GM20000 (cell line): ENCODE results near the gene CHD2.
A peak's percentile ranks its signal among the peaks of the same experiment; 100 is the strongest.

Experiments
- DNase-seq: peaks from one replicate; pipeline ENCODE4 v3.0.0; 2012; ENCODE audit warnings: low spot score
- TF ChIP-seq, protein P1 (sequence below): IDR thresholded peaks from 2 replicates; pipeline ENCODE4 v1.5.1; 2012; ENCODE audit warnings: mild to moderate bottlenecking, control low read depth; ENCODE audit errors: extremely low read depth, missing control alignments

CHD2 gene

DNA sequence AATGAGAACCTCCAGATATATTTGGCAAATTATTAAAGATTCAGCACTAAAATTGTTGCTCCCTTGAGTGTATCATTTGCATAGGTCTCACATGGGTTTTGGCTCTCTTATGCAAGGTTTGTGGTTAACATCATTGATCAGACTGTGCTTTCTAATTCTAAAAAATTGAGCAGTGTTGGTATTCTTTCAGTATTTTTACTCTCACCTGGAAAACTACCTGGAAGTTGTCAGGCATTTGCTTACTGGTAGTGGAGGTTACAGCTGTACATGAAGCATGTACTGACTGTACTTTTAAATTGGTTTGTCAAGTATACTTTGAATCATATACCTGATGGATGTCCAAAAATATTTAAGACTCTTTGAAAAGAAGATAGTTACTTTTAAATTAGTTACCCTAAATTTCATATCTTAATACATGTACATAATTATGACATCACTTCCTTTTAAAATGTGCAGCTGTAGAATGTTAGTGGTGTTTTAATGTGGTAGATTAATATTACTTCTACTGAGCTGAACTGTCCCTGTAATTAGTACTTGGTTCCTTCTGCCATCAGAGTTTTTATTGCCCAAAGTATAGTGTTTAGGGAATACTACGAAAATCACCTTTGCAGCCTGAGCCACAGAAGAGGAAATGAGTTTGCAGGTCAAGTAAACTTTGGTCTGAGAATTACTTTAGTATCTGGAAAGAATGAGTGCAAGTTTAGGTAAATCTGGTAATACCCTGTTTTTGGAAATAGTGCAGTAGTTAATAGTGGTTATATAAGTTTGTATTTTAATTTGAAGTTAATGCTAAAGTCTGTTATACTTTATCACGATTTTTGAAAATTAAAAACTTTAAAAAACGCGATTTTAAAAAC is 2.8 kb downstream of the CHD2 start:
- TF ChIP-seq, protein P1, sequence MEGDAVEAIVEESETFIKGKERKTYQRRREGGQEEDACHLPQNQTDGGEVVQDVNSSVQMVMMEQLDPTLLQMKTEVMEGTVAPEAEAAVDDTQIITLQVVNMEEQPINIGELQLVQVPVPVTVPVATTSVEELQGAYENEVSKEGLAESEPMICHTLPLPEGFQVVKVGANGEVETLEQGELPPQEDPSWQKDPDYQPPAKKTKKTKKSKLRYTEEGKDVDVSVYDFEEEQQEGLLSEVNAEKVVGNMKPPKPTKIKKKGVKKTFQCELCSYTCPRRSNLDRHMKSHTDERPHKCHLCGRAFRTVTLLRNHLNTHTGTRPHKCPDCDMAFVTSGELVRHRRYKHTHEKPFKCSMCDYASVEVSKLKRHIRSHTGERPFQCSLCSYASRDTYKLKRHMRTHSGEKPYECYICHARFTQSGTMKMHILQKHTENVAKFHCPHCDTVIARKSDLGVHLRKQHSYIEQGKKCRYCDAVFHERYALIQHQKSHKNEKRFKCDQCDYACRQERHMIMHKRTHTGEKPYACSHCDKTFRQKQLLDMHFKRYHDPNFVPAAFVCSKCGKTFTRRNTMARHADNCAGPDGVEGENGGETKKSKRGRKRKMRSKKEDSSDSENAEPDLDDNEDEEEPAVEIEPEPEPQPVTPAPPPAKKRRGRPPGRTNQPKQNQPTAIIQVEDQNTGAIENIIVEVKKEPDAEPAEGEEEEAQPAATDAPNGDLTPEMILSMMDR = no peak
- no peak for DNase-seq

DNA sequence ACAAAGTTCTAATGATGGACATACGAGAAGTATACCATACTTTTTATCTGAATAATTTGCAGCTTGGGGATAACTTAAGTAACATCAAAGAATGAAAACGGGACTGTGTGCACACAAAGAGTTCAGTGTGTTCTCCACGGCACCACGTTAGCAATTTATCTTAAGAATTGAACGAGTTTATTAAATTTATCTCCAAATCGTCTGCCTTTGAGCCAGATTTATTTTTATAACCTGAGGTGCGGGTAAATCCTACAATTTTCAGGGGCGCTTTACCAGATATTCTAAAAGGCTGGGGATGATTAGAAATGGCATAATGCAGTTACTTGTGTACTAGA is 3.5 kb downstream of the CHD2 start:
- no peak for DNase-seq
- TF ChIP-seq, protein P1 = no peak

DNA sequence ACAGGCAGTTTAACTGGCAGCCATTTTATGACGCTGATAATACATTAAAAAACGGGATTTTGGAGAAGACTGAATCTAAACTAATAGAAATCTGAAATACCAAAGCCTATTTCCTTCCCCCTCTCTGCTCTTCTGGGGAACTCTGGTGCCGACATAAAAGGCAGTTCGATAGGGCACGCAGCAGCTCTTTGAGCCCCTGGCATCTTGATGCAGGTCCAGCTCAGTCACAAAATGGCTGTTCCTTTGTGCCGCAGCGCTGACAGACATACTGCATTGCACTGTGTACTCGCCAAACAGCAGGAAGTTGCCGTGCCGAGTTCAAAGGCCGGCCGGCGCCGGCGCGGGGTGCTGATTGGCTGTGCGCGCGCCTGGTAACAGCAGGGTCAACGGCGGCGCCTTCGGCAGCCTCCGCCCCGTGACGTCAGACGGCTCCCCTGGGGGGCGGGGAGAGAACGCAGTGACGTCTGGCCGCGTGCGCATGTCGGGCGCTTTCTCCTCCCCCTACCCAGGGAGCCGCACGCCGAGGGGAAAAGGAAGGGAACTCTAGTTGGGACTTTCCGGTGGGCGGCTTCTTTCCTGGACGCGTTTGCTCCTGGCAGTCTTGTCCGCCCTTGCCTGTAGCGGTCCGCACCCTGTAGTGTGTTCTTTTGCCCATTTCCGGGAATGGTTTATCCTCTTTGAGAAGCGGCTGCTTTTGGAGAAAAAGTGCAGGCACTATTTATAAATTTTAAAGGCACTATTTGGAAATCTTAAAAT is 4.0 kb downstream of the CHD2 start:
- TF ChIP-seq, protein P1 = no peak
- peak; percentile 86 for DNase-seq

DNA sequence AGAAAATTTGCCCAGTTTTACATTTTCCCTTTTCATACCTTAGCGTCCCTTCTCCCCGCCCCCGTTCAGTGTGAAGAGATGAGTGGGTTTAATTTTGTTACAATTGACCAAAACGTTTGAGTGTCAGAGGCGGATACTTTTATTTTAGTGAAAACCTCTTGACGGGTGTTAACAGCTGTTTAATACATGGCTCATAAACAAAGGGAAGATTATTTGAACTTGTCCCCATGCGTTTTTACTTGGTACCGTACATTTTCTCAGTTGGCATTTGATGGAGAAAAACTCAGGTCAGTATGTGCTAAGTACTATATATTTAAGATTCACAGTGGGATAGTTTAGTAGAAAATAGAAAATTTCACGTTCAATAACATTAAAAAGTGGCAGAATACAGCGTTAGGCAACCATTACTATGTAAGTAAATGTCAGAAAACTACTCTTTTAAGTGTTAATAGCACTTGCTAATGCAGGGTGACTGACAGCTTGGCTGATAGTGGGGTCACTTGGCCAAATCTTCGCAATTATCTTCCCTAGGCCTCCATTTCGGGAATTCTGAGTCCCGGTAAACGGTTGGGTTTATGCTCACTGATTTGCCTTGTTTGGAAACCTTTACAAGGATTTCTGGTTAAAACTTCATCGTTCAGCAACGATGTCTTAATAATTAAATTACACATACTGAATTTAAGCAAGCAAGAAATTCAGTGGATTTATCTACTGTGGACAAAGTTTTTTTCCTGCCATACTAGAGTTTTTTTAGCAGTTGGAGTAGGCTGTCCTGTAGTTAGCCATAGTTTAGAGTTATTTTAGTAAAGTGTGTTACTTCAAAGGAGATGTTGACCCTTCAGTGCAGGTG is 4.8 kb downstream of the CHD2 start:
- TF ChIP-seq, protein P1 = no peak
- DNase-seq = no peak

DNA sequence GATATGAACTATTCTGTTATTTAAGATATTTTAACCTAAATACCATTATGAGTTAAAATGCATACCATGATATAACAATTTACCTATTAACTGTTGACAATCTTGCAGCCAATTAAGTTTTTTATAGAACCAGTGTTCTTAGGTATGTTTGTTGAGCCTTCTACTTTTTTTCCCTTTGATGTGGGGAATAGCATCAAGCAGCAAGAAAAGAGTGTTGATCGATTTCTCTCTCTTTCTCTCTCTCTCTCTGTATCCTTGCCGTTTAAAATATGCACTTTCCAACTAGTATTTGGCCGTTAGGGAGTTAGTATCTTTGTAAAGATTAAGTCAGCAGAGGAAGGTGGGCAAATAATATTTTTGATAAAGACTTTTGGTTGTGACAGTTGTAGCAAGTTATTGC is 5.9 kb downstream of the CHD2 start:
- DNase-seq = no peak
- TF ChIP-seq, protein P1 = no peak

DNA sequence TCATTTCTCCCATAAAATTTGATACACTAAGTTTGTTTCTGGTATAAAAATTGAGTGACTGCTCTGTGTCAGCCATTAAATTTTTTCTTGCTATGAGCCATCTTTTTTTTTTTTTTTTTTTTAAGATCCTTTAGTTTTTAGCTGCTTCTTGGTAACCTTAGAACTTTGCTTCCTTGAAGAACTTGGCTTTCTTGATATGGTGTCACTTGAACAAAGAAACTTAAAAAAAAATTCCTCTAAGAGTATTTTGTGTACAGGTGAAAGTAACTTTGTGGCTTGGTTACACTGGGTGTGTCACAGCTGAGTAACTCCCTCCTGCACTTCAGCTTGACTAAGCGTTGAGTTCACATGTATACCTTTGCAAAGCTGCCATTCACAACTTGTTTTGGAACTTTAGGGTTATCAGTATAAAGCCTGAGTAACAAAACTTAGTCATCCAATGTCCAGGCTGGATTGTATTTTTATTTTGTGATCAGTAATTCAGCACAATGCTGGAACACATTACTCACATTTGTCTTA is 6.5 kb downstream of the CHD2 start:
- TF ChIP-seq, protein P1 = no peak
- peak; percentile 34 for DNase-seq

DNA sequence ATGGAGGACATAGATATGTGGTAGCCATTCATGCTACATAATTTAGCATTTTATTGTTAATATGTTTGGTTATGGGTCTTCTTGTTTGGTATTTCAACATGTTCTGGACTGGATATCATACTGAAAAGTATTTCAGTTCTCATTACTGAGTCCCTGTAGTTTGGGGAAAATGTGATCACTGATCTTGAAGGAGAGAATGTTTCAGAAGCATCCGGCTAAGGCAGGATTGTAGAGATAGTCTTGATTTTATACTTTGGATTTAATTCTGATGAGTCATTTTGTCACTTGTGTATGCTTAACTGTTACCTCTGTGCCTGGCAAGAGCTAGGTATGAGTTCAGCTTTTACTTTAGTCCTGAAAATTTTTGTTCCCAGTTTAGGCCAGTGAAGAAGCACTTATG is 7.1 kb downstream of the CHD2 start:
- DNase-seq = no peak
- TF ChIP-seq, protein P1 = no peak
